NCI-H128 (cell line): ENCODE results near the gene ACVR1.

Experiments
- DNase-seq: peaks from one replicate; lab custom pipeline; 2025; ENCODE audit not compliant: unreplicated experiment; lab: John Stamatoyannopoulos, UW

ACVR1 gene

GRCh38 chr2:157876066-157876785 is at the start of gene ACVR1:
ACVR1 (minus strand) TSS chr2:157876330; CDS start chr2:157799493, 76,837 bp downstream.
- peak; percentile 69 for DNase-seq

GRCh38 chr2:157925071-157925470 is 48.9 kb upstream of the ACVR1 start:
- DNase-seq = no peak

- DNase-seq = no peak
Observed at GRCh38 chr2:157923598-157924217, 47.6 kb upstream of the ACVR1 start.

GRCh38 chr2:157922815-157923214 is 46.7 kb upstream of the ACVR1 start:
- no peak for DNase-seq

- no peak for DNase-seq
Observed at GRCh38 chr2:157922336-157922735, 46.2 kb upstream of the ACVR1 start.

GRCh38 chr2:157920736-157921135 is 44.6 kb upstream of the ACVR1 start:
- DNase-seq = no peak

- no peak for DNase-seq
Observed at GRCh38 chr2:157919181-157919580, 43.1 kb upstream of the ACVR1 start.

GRCh38 chr2:157918319-157918718 is 42.2 kb upstream of the ACVR1 start:
- DNase-seq = no peak

- no peak for DNase-seq
Observed at GRCh38 chr2:157911750-157912149, 35.6 kb upstream of the ACVR1 start.

GRCh38 chr2:157911246-157911645 is 35.1 kb upstream of the ACVR1 start:
- DNase-seq = no peak

- DNase-seq = no peak
Observed at GRCh38 chr2:157905092-157905491, 29.0 kb upstream of the ACVR1 start.

GRCh38 chr2:157903626-157904025 is 27.5 kb upstream of the ACVR1 start:
- no peak for DNase-seq

- DNase-seq = no peak
Observed at GRCh38 chr2:157903151-157903550, 27.0 kb upstream of the ACVR1 start.

GRCh38 chr2:157902692-157903091 is 26.6 kb upstream of the ACVR1 start:
- DNase-seq = no peak

GRCh38 chr2:157901325-157901724 is 25.2 kb upstream of the ACVR1 start:
- no peak for DNase-seq

GRCh38 chr2:157900684-157901083 is 24.6 kb upstream of the ACVR1 start:
- DNase-seq = no peak

- no peak for DNase-seq
Observed at GRCh38 chr2:157900203-157900602, 24.1 kb upstream of the ACVR1 start.

- DNase-seq = no peak
Observed at GRCh38 chr2:157899125-157899839, 23.2 kb upstream of the ACVR1 start.

- no peak for DNase-seq
Observed at GRCh38 chr2:157898591-157898996, 22.5 kb upstream of the ACVR1 start.

- DNase-seq = no peak
Observed at GRCh38 chr2:157897106-157897971, 21.2 kb upstream of the ACVR1 start.

- no peak for DNase-seq
Observed at GRCh38 chr2:157895531-157895930, 19.4 kb upstream of the ACVR1 start.
